NOMO-1 treated with dmso at 0.1 percent for 144 hours (cell line): Measurements from ENCODE around the gene SEPHS1.

Experiments
- DNase-seq: peaks from one replicate; lab custom pipeline; 2025; ENCODE audit not compliant: unreplicated experiment; lab: John Stamatoyannopoulos, UW

The SEPHS1 gene

GRCh38 chr10:13329565-13329964 lies 18.5 kb downstream of the SEPHS1 start:
- DNase-seq: no peak

DNA sequence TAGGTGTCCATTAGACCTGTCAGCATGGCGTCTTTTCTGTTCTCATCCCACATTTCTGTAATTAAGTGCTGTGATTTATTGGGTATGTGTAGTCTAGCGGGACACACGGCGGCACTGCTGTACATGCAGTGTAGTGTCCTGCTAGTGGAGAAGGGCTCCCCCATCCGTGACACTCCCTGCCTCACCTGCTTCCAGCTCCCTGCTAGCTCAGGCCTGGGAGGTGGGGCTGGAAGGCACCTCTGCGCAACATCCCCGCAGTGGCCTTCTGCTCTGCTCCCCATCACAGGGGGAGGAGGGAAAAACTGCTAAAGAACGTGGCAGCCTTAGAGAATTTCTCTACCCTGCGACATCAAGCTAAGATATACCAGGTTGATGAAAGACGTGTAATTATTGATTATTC lies 19.5 kb downstream of the SEPHS1 start:
- DNase-seq: no peak

- no peak for DNase-seq
Observed at GRCh38 chr10:13328126-13328525, 20.0 kb downstream of the SEPHS1 start.

DNA sequence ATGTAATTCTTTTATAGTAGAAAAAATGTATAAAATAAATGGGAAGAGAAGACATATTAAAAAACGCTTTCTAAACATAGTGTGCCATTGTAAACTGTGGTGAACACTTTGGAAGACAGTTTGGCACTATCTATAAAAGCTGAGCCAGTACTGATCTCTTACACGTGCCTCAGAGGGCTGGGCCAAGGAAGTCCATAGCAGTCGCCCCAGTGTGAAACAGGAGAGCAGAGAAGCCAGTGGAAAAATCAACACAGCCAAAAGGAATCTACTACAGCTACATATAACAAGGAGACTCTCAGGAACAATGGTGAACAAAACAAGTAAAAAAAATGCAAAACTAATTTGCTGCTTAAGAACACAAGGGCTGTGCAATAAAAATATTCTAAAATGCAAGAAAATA lies 20.6 kb downstream of the SEPHS1 start:
- no peak for DNase-seq

GRCh38 chr10:13322615-13323148 lies 25.4 kb downstream of the SEPHS1 start:
- DNase-seq: no peak

DNA sequence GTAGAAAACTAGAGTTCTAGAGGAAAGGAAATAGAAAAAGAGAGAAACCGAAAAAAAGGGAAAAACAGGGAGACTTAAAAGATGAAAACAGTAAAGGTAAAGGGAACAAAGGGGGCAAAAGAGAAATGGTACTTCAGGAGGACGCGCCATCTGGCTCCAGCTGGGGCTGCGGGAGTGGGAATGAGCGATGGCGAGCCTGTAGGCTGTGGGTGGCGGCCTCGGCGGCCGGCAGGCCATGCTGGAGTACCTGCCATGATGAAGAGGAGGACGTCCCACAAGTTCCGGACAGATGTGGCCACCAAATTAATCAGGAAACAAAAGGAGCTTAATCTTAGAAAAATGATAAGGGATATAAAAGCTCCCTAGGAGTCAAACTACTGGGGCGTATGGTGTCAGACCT lies 26.5 kb downstream of the SEPHS1 start:
- no peak for DNase-seq

- no peak for DNase-seq
Observed at GRCh38 chr10:13319166-13319565, 28.9 kb downstream of the SEPHS1 start.

DNA sequence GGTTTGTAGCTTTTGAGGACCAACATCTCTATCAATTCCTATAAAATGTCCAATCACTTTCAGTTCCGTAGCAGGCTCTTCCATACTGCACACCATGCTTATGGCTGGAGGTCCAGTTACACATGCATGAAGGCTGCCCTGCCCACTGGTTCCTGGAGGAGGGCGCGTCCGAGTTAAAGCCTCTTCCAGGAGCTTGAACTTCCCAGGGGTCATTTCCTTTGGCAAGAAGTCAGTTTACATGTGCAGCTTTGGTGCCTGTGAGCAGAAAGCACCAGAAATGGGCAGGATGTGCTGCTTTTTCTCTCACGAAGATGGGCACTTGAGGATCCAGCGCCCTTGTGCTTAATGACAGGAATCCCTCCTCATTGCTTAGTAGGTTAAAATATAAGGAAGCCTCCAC lies 30.6 kb downstream of the SEPHS1 start:
- DNase-seq: no peak

- no peak for DNase-seq
Observed at GRCh38 chr10:13316635-13317311, 31.3 kb downstream of the SEPHS1 start.

DNA sequence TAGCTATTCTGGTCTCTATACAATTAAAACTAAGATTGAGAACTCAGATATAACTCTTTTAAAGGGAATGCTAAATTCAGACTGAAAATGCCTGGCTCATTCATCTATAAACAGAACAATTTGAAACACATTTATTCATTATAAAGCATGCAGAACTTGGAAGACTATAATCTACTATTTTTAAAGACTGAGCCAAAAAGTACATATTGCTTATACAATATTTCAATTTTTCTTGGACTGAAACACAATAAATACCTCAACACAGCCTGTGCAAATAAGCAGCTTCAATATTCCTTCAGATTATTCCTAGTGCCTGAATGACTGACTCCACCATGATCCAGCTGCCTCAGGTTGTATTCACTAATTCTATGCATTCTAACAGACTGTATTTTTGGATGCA lies 32.7 kb downstream of the SEPHS1 start:
- DNase-seq: no peak

DNA sequence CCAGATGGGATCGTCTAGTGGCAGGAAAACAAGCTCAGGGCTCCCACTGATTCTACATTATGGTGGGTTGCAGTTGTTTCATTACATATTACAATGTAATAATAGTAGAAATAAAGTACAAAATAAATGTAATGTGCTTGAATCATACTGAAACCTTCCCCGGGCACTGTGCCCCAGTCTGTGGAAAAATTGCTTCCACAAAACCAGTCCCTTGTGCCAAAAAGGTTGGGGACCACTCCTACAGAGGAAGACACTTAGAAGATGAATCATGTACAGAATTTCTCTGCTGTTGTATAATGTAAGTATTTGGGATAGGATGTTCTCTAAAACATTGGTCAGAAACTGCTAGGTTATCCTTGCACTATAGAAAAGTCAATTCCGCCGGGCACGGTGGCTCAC lies 36.9 kb downstream of the SEPHS1 start:
- DNase-seq: no peak

DNA sequence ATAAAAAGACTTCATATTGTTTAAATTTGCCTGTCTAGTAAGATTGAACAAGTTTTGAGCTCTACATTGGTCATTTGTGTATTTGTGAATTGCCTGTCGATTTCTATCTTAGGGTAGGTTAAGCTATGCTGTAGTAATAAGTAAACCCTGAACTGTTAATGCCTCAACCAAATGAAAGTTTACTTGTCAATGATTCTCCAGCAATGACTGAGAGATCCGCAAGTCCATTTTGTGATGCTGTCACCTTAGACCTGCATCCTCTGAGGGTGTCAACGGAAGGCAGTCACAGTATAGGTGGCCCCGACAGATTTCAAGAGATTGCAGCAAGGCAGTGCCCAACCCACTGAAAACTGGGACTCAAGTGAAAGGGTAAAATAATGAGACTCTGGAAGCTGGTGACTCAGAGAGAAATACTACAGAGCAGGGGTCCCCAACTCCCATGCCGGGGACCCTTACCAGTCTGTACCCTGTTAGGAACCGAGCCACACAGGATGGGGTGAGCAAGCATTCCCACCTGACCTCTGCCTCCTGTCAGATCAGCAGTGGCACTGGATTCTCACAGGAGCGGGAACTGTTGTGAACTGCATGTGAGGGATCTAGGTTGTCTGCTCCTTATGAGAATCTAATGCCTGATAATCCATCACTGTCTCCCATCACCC lies 37.4 kb downstream of the SEPHS1 start:
- DNase-seq: no peak

GRCh38 chr10:13309792-13310191 lies 38.3 kb downstream of the SEPHS1 start:
- no peak for DNase-seq

GRCh38 chr10:13308096-13308495 lies 40.0 kb downstream of the SEPHS1 start:
- no peak for DNase-seq

GRCh38 chr10:13306103-13306502 lies 42.0 kb downstream of the SEPHS1 start:
- DNase-seq: no peak

GRCh38 chr10:13302821-13303555 lies 45.1 kb downstream of the SEPHS1 start:
- DNase-seq: no peak

DNA sequence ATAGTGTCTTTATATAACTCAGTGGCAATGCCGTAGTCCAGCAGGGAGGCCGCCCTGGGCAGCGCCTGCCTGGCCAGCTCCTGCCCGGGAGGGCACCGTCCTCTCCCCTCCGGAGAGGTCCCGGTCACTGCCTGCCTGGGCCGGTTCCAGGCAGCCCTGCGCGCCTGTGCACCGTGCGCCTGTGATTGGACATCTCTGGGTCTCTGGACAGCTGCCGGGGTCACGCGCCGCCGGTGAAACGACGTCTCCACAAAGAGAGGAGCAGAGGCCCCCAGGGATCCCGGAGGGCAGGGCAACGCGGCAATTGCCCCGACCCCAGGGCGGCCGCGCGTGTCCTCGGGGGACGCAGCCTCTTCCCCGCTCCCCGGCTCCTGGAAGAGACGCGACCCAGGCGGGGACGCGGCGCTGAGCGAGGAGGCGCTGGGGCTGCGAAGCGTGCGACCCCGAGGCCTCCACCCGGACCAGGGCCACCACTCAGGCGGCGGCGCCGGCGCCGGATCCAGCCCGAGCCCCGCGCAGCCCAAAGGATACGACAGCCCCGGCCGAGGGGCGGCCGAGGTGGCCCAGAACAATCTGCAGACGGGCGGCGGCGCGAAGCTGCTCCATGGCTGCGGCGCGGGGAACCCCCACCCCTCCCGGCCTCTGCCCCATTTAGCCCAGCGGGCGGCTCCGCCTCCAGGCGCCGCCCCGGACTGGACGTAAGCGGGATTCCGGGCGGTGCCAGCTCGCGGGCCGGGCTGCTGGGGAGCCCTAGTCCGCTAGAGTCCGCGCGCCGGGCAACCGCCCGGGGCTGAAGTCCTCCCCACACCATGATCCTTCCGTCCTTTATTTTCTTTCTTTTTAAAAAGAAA lies 48.4 kb downstream of the SEPHS1 start, which contains the start of gene PHYH:
Gene PHYH (minus strand): TSS at position 628 of the 851 bp plus-strand sequence. CDS start 22 bp downstream, at position 606.
- peak; percentile 70 for DNase-seq

- no peak for DNase-seq
Observed at GRCh38 chr10:13298748-13299436, 49.2 kb downstream of the SEPHS1 start.

- no peak for DNase-seq
Observed at GRCh38 chr10:13296476-13296875, 51.6 kb downstream of the SEPHS1 start.

- no peak for DNase-seq
Observed at GRCh38 chr10:13294784-13295183, 53.3 kb downstream of the SEPHS1 start.
